ENCODE results near the gene ERC1.

- TF ChIP-seq CTCF (IDR thresholded peaks at IDR 0.05) (no peak), POLR2A (IDR thresholded peaks at IDR 0.05) (no peak), POLR2AphosphoS5 (IDR thresholded peaks at IDR 0.05) (no peak)
These were observed 356.3 kb downstream of the ERC1 start for GRCh38 chr12:1347294-1347693.

Measured in suprapubic skin (tissue), 4 donors.